C1 segment of cervical spinal cord (tissue), 14 donors: Measurements from ENCODE around the gene SPON1.
"Not testable (repeated sequence)": the region's sequence is repeated elsewhere in the genome, so short reads cannot be mapped to it uniquely, and the experiment has no call there.

Source experiments
- DNase-seq, 14 donors: peaks; one replicate each; lab custom pipeline; 2025; lab: John Stamatoyannopoulos, UW

The SPON1 gene

GRCh38 chr11:14124350-14124749 lies 161.8 kb downstream of the SPON1 start:
- no peak for DNase-seq

GRCh38 chr11:14124886-14125285 lies 162.4 kb downstream of the SPON1 start:
- peak in 9 of 14 donors; percentile 1 to 97 (median 35) for DNase-seq

- DNase-seq, result no peak
Measured at GRCh38 chr11:14125529-14125928, 163.0 kb downstream of the SPON1 start.

GRCh38 chr11:14127679-14128078 lies 165.2 kb downstream of the SPON1 start:
- no peak for DNase-seq

- DNase-seq, result peak in 1 of 14 donors; percentile 97
Measured at GRCh38 chr11:14132312-14132711, 169.8 kb downstream of the SPON1 start.

GRCh38 chr11:14133381-14133780 lies 170.9 kb downstream of the SPON1 start:
- no peak for DNase-seq

GRCh38 chr11:14136561-14136960 lies 174.0 kb downstream of the SPON1 start:
- no peak for DNase-seq

GRCh38 chr11:14137284-14137683 lies 174.8 kb downstream of the SPON1 start:
- no peak for DNase-seq

GRCh38 chr11:14140991-14141390 lies 178.5 kb downstream of the SPON1 start:
- DNase-seq, result no peak

- no peak for DNase-seq
Measured at GRCh38 chr11:14141676-14142075, 179.2 kb downstream of the SPON1 start.

- DNase-seq, result no peak
Measured at GRCh38 chr11:14144934-14145333, 182.4 kb downstream of the SPON1 start.

GRCh38 chr11:14148653-14149273 lies 186.2 kb downstream of the SPON1 start:
- peak in 1 of 14 donors; percentile 23 for DNase-seq

GRCh38 chr11:14149683-14150082 lies 187.2 kb downstream of the SPON1 start:
- DNase-seq, result no peak

GRCh38 chr11:14150878-14151277 lies 188.4 kb downstream of the SPON1 start:
- DNase-seq, result no peak

GRCh38 chr11:14154103-14154502 lies 191.6 kb downstream of the SPON1 start:
- not testable (repeated sequence) for DNase-seq

GRCh38 chr11:14158393-14158792 lies 195.9 kb downstream of the SPON1 start:
- DNase-seq, result no peak

- DNase-seq, result no peak
Measured at GRCh38 chr11:14163576-14163975, 201.1 kb downstream of the SPON1 start.

GRCh38 chr11:14173679-14174078 lies 211.2 kb downstream of the SPON1 start:
- not testable (repeated sequence) for DNase-seq

- no peak for DNase-seq
Measured at GRCh38 chr11:14179116-14179820, 216.7 kb downstream of the SPON1 start.

GRCh38 chr11:14181121-14181520 lies 218.6 kb downstream of the SPON1 start:
- DNase-seq, result no peak

- no peak for DNase-seq
Measured at GRCh38 chr11:14182833-14183364, 220.4 kb downstream of the SPON1 start.

- DNase-seq, result no peak
Measured at GRCh38 chr11:14184028-14184940, 221.8 kb downstream of the SPON1 start.
